ENCODE measurements around the gene TMEM219.

The TMEM219 gene

GRCh38 chr16:29995324-29995910, 33.5 kb downstream of the TMEM219 start, which contains the start of gene HIRIP3:
Gene HIRIP3 (minus strand): TSS chr16:29995617. CDS start chr16:29995605, 12 bp downstream.
- DNase-seq (ENCODE audit: low spot score) = peak; percentile 95

- DNase-seq (ENCODE audit: low spot score) = peak; percentile 98
Observed at GRCh38 chr16:29995911-29996765, 34.3 kb downstream of the TMEM219 start, which contains the start of gene INO80E. Gene INO80E (plus strand): TSS chr16:29996241. CDS start chr16:29996311, 70 bp downstream.

GRCh38 chr16:29996766-29997250, 34.9 kb downstream of the TMEM219 start:
- peak; percentile 56 for DNase-seq (ENCODE audit: low spot score)

DNA sequence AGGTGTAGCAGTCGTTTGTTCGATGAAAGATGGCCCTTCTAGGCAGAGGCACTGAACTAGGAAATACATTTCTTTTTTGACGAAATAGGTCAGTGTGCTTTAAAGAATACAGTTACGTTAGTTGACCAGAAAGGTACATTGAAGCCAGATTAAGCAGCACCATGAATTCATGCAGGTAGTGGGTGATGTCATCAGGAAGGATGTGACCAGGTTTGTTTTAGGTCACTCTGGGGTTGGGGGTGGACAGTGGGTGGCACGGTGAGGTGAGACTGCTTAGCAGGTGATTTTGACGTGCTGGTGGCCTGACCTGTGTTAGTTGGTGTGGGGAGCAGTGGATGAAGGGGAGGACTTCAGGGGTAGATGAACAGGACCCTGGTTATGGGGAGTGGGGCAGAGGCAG, 37.7 kb downstream of the TMEM219 start:
- DNase-seq (ENCODE audit: low spot score) = no peak

- no peak for DNase-seq (ENCODE audit: low spot score)
Observed at GRCh38 chr16:30000735-30001631, 39.1 kb downstream of the TMEM219 start.

DNA sequence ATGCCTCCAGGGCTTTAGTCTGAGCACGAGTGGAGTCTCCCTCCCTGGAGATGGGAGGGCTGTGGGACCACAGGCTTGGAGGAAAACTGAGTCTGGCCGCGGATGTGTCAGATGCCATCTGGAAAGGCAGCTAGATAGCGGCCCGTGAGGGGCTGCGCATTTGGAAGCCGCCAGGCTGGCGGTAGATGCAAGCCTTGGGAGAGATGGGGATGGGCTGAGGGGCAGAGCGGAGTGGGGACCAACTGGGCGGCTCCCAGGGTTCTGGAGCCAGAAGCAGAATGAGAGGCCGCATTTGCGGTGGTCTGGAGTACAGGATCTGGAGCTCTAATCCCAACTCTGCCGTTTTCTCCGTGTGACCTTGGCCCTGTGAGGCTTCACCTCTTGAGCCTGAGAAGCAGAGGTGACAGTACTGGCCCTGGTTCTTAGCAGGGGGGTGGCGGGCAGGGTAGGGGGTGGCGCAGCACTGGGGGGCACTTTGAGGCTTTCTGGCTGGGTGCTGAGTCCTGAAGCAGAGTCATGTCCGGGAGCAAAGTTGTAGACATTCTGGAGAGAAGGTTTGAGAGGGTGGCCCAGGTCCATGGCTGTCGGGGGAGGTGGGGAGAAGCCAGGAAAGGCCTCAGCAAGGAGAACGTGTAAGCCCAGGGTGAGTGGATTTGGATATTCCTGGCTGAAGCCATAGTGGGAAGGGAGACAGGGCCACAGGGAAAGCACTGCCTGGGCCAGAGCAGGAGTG, 40.9 kb downstream of the TMEM219 start:
- DNase-seq (ENCODE audit: low spot score) = no peak

DNA sequence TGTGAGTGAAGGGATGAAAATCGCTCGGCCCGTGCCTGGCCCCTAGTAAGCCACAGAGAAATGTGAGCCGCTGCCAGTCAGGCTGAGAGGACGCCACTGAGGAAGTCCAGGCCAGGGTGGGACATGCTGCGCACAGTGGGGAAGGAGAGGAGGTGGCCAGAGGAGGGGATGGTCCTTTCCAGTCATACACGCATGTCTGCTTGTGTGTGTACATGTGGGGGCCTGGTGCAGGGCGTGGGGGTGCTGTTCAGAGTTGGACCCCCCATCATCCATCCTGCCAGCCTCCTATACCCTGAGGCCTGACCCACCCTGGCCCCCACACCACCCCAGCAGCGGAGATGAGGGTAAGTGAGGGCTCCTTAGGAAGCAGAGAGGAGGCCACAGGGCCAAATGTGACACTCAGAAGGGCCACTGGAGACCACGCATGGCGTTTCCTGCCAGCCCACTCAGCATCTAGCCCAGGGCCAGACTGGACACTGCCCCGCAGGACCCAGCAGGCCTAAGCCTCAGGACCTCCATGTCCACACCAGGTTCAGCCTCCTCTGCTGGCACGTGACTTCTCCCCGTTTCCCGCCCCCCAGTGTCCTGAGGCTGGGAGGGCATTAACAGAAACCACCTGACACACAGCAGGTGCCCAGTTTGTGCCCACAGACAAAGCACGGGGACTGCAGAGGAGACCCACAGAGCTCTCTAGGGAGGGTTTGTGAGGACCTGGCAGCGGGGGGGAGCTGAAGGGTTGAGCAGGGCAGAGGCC, 42.0 kb downstream of the TMEM219 start:
- DNase-seq (ENCODE audit: low spot score) = no peak

- no peak for DNase-seq (ENCODE audit: low spot score)
Observed at GRCh38 chr16:30004424-30004776, 42.5 kb downstream of the TMEM219 start.

DNA sequence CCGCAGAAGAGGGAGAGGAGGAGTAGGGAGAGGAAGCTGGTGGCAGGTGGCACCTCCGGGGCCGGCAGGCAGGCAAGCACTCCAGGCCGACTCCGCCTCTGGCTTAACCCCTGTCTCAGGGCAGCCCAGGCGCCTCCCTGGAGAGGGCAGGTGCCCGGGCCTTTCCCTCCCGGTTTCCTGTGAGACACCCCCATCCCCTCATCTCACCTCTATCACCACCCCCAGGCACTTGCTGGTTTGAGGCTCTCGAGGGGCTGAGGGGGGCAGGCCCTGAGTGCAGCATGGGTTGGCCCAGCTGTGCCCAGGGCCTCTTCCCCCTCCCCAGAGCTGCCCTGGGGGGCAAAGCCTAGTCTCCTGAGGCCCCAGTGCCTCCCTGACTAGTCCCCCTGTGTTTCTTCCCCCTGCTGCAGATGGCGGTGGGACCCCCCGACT, 42.9 kb downstream of the TMEM219 start:
- DNase-seq (ENCODE audit: low spot score) = no peak

DNA sequence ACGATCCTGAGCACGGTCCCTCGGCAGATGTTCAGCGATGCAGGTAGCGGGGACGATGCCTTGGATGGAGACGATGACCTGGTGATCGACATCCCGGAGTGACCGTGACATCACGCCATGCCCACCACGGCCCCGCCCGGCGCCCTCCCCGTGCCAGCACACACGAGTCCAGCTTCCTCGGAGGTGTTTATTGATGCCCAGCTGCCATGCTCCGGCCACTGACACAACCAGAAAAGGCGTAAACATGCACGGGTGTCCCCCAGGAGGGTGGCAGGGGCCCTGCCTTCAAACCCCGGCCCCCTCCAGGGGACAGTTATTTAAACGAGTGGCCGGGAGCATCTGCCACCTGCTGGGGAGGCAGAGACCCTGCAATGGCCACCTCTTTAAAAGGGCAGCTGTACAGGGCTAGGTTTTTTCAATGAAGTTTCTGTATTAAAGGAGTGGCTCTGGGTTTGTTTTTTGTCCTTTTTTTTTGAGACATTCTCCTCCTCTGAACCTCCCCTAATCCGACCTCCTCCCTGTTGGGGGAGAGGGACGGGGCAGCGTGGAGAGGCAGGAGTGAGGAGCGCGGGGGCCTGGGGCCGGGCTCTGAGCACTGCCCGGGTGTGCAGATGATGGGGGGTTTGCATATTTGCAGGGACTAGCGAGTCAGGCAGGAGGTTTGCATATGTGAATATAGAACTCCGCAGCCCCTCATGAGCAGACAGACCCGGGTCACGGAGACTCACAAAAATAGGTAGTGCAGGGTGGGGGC, 43.6 kb downstream of the TMEM219 start:
- DNase-seq (ENCODE audit: low spot score) = peak; percentile 68

DNA sequence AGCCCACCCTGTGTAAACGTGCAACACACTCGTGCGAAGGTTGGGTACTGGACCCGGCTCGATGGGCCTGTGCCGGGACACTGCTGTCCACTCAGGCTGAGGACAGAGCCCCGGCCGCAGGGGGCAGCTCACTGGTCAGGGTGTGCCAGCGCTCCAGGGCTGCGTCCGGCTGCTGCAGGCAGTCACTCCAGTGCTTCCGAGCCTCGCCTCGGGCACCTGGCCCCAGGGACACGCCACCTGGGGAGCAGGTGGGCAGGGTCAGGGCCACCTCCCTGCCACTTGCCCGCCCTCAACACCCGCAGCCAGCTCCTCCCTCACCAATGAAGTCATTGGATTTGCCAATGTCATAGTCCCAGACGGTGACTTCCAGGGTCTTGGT, 44.2 kb downstream of the TMEM219 start:
- DNase-seq (ENCODE audit: low spot score) = no peak

- no peak for DNase-seq (ENCODE audit: low spot score)
Observed at GRCh38 chr16:30006659-30007377, 44.9 kb downstream of the TMEM219 start.

DNA sequence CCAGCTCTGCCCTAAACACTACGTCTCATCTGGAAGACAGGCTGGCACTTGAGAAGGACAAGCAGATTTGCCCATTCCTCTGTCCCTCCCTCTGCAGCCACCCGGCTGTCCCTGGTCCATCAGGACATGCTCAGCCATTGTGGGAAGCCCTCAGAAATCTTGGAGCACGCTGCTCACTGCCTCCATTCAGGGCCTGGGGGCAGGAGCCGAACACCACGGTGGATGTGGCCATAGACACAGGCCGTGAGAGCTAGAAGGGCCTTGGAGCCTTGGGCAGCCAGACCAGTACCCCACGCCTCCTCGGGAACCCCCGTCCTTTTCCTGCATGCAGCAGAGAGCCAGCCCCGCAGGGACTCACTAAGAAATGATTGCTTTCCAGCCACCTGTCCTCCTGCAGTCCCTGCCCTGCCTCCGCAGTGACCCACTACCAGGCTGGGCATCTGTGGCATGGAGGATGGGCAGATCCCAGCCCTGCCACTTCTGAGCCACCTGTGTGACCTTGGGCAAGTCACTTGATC, 45.6 kb downstream of the TMEM219 start:
- DNase-seq (ENCODE audit: low spot score) = no peak

- no peak for DNase-seq (ENCODE audit: low spot score)
Observed at GRCh38 chr16:30009085-30009862, 47.4 kb downstream of the TMEM219 start.

- DNase-seq (ENCODE audit: low spot score) = no peak
Observed at GRCh38 chr16:30009990-30010843, 48.3 kb downstream of the TMEM219 start.

- no peak for DNase-seq (ENCODE audit: low spot score)
Observed at GRCh38 chr16:30010844-30011713, 49.2 kb downstream of the TMEM219 start, which contains the start of gene DOC2A. Gene DOC2A (minus strand): TSS chr16:30011027. CDS start chr16:30010222, 805 bp downstream.

Measured in NAMALWA (cell line).